22Rv1 (cell line): Measurements from ENCODE around the gene ACOX3.
"Not testable (repeated sequence)": the region's sequence is repeated elsewhere in the genome, so short reads cannot be mapped to it uniquely, and the experiment has no call there.

Experiments
- ZFX ChIP-seq: fragments of 450-650 bp; IDR thresholded peaks from 2 replicates; pipeline ENCODE4 v1.6.1; 2017; ENCODE audit warnings: antibody characterized with exemption, borderline replicate concordance
- TF ChIP-seq, protein P1 (sequence below): fragments of 450-650 bp; IDR thresholded peaks from 2 replicates; pipeline ENCODE4 v1.5.1; 2017; ENCODE audit warnings: mild to moderate bottlenecking

GRCh38 chr4:8341281-8341680 is 99.2 kb downstream of the ACOX3 start:
- TF ChIP-seq, protein P1, sequence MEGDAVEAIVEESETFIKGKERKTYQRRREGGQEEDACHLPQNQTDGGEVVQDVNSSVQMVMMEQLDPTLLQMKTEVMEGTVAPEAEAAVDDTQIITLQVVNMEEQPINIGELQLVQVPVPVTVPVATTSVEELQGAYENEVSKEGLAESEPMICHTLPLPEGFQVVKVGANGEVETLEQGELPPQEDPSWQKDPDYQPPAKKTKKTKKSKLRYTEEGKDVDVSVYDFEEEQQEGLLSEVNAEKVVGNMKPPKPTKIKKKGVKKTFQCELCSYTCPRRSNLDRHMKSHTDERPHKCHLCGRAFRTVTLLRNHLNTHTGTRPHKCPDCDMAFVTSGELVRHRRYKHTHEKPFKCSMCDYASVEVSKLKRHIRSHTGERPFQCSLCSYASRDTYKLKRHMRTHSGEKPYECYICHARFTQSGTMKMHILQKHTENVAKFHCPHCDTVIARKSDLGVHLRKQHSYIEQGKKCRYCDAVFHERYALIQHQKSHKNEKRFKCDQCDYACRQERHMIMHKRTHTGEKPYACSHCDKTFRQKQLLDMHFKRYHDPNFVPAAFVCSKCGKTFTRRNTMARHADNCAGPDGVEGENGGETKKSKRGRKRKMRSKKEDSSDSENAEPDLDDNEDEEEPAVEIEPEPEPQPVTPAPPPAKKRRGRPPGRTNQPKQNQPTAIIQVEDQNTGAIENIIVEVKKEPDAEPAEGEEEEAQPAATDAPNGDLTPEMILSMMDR, result not testable (repeated sequence)
- TF ChIP-seq ZFX, result not testable (repeated sequence)
